Stimulated activated CD4-positive, alpha-beta T cell treated with anti-CD3 and anti-CD28 coated beads, Interleukin-1b, Interleukin-23, amount 100 ng/mL, for 1 hour (primary cell): ENCODE data around the gene CRYZ.
"Not testable (repeated sequence)": the region's sequence is repeated elsewhere in the genome, so short reads cannot be mapped to it uniquely, and the experiment has no call there.

Experiments used
- DNase-seq, 2 donors: peaks; one replicate each; pipeline ENCODE4 v3.0.0-alpha.2; 2020; ENCODE audit warnings: low read depth in 2 of 2

The CRYZ gene, protein sequence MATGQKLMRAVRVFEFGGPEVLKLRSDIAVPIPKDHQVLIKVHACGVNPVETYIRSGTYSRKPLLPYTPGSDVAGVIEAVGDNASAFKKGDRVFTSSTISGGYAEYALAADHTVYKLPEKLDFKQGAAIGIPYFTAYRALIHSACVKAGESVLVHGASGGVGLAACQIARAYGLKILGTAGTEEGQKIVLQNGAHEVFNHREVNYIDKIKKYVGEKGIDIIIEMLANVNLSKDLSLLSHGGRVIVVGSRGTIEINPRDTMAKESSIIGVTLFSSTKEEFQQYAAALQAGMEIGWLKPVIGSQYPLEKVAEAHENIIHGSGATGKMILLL

DNA sequence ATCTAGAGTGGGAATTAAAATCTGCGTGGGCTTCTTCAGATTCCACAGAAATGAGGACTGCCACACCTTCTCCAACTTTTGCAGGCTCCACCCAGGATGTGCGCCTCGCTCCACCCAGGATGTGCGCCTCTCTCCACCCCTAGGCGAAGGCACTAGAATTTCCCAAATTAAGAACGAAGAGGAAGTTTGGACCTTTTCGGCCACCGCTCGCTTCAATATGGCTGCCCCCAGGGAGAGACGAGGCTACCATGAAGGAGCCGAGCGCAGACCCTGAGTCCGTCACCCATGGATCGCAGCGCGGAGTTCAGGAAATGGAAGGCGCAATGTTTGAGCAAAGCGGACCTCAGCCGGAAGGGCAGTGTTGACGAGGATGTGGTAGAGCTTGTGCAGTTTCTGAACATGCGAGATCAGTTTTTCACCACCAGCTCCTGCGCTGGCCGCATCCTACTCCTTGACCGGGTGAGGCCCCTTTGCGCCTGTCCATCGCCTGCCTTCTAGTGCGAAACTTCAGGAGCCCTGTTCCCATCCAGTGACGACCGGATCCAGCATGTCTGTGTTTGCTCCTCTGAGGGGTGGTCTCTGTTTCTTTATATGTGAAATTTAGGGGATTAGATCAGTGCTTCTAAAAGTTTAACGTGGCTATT, at the start of gene CRYZ, which contains the start of gene TYW3:
TSS of gene CRYZ (minus strand) at position 91 of the 644 bp plus-strand sequence. CDS start 8,229 bp downstream, outside the sequence.
TSS of gene TYW3 (plus strand) at position 193 of the 644 bp plus-strand sequence. CDS start at position 286, 93 bp downstream.
- DNase-seq, result peak; percentile 54 to 59

DNA sequence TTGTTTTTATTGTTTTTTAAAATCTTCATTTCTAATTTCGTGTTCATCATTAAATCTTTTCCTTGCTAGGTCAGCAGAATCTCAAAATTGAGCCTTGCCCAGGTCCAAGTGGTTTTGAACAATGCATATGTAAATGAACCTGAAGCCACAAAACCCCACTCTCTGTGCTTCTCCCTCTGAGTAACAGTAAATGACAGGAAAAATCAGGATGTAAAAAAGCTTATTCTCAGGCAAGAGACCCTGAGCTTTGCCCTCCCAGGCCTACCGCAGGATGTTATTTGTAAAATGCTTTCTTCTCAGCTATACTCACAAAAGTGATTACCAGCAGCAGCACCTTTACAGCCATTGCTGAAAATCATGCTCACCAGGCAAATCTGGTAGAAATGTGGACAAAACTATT, 47.7 kb upstream of the CRYZ start:
- no peak for DNase-seq

DNA sequence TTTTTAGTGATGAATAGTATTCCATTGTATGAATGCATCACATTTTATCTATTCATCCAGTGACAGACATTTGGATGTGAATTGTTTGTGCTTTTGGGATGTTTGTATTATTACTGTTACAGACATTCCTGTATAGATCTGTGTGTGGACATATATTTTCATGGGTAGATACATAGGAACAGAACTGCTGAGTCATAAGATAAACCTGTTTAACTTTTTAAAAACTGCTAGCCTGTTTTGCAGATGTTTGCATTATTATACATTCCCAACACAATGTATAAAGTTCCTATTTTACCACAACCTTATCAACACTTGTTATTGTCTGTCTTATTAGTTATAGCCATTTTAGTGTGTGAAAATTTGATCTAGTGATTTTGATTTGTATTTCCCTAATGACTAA, 46.9 kb upstream of the CRYZ start:
- no peak for DNase-seq

DNA sequence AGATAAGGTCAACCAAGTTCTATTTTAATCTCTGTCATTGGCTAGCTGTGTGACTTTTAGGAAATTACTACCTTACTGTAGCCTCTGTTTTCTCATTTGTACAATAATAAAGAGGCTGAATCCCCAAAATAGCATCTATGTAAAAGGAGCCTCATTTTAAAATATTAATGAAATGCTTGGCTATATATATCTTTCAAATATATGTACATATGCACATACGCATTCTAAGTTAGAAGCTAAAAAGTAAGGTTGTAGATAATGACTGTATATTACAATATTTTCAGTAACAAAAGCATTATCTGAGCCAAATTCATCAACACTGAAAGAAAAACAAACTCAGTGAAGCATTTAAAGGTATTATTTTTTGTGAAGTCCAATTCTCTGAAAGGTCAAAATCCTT, 44.7 kb upstream of the CRYZ start:
- DNase-seq, result no peak

DNA sequence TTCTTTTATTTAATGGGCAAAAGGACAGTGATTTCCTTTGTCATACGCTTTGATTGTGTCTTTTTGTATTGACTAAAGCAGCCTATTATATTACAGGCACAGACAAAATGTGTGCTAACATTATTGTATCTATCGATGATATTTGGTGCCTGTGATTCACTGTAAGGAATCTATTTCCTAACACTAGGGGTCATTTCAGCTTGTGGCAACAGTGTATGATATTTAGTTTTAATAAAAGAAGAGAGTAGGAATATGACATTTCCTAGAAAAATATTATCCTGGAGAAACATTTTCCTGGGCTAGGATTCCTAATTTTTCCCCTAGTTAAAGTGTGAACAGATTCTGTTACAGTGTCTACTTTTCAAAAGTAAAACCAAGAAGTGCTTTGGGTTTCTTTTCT, 42.9 kb upstream of the CRYZ start:
- DNase-seq, result no peak

DNA sequence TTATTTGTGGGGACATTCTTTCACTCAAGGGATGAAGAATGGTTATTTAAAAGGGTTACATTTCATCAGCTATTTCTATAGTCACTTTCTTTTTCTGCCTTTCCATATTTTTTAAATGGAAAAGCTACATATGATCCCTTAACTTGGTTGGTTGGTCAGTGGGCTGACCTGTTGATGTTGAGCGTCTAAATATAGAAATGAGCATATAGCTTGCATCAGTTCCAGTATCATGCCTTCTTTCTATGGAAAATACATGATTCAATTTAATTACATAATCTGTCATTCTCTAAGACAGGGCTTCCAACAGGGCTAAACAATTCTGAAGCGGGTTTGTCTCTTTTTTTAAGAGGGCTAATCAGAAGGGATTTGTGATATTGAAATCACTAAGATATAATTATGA, 40.7 kb upstream of the CRYZ start:
- no peak for DNase-seq

DNA sequence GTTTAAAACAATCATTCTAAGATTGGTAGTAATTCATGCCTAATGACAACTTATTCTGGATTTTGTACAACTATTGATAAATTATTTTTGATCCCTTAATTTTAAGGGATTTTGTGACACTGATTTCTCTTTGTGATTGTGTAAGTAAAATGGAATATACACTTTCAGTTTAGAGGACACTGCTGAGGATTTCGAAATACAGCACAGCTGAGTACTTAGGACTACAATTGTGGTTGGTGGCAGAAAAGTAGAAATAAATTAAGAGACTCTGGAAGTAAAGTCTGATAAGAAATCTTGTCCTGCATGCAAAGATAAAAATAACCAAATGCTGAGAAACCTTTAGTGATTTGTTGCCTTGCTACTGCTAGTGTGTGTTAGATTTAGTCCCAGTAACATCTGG, 40.1 kb upstream of the CRYZ start:
- no peak for DNase-seq

DNA sequence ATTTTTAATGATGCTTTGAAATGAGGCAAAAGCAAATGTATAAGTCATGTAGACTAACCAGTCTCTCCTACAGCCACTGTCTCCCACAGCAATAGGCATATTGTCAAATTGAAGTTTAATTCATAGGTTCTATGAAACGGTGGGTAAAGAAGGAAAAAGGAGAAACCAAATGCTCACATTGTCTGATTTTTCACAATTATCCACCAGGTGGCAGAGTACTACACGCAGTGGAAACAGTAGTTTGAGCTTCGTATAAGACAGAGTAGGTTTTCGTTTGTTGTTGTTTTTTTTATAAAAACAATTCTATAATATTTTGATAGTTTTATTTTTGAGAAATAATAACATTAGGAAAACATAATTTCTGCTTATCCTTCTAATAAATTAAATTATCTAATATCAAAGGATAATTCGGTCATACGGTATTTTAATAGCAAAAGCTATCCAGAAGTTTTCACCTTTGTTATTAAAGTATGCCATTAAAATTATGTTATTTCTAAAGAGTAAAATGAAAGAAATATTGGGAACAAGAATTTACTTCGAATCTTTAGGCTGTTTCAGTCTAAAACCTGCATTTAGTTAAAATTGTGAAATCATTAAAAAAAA, 39.2 kb upstream of the CRYZ start:
- no peak for DNase-seq

DNA sequence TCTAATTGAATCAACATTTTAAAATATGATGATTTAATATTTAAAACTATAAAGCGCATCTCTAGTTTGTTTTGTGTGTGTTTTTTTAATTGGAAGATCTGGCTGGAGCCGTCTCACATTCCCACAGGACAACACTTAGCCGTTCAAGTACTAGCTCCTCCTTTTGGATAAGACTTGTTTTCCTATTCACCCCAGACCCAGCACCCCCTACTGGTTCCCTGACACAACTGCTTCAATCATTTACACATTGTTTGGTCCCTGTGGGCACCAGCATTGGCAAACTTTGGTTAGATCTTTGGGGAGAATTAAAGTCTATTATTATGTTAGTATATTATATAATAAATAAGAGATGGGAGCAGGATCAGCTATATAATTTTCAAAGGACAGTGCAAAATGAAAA, 34.6 kb upstream of the CRYZ start:
- no peak for DNase-seq

DNA sequence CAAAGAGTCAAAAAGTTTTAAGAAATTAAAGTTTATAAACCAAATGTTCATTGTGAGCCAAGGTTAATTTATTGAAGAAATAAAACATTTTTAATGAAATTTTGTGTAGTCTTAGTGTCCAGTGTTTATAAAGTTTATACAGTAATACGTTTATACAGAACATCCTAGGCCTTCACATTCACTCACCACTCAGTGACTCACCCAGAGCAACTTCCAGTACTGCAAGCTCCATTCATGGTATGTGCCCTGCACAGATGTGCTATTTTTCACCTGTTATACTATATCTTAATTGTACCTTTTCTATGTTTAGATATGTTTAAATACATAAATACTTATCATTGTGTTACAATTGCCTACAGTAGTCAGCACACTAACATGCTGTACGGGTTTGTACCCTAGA, 33.7 kb upstream of the CRYZ start:
- no peak for DNase-seq

DNA sequence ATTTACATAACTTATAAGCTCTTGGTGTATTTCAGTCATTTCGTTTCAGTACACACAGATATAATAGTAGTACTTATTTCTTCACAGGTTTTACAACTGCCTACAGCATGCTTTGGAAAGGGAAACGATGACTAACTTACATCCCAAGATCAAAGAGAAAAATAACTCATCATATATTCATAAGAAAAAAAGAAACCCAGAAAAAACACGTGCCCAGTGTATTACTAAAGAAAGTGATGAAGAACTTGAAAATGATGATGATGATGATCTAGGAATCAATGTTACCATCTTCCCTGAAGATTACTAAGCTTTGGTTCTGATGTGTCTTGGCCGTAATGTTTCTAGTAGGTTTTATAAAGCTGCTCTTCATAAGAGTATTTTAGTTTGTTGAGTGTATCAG, 31.0 kb upstream of the CRYZ start:
- DNase-seq, result no peak

DNA sequence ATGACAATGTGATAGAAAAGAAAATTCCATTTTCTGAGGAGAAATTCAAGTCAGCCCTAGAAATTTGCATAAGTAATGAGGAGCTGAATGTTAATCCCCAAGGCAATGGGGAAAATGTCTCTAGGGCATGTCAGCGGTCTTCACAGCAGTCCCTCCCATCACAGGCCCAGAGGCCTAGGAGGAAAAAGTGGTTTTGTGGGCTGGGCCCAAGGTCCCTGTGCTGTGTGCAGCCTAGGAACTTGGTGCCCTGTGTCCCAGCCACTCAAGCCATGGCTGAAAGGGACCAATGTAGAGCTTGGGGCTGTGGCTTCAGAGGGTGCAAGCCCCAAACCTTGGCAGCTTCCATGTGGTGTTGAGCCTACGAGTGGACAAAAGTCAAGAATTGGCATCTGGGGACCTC, 23.8 kb upstream of the CRYZ start:
- not testable (repeated sequence) for DNase-seq

DNA sequence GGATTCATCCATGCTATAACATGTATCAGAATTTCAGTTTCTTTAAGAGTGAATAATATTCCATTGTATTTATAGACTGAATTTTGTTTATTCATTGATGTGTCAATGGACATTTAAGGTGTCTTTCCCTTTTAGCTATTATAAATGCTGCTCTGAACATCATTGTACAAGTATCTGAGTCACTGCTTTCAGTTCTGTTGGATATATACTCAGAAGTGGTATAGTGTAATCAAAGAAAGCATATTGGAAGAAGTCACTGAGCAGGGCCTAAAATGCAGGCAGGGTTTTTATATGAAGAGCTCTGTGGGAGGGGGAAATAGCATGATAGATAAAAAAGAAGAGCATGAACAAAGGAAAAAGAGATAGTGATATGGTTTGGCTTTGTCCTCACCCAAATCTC, 22.6 kb upstream of the CRYZ start:
- DNase-seq, result no peak

DNA sequence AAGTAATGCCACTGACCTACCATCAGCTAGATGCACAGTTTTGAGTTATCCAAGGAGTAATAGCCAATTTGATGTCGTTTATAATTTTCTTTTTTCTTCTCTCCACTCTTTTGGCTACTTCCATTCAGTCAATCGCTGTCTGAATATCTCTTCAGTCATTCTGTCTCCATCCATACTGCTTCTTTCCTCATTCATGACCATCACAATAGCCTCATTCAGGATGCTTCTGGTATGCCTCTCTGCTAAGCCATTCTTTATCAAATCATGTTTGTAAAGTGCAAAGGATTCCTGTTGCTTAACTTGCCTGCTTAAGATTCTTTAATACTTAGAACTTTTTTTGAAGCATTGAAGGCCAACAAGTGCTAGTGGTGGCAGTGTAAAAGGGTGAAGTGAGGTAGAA, 20.3 kb upstream of the CRYZ start:
- DNase-seq, result no peak

DNA sequence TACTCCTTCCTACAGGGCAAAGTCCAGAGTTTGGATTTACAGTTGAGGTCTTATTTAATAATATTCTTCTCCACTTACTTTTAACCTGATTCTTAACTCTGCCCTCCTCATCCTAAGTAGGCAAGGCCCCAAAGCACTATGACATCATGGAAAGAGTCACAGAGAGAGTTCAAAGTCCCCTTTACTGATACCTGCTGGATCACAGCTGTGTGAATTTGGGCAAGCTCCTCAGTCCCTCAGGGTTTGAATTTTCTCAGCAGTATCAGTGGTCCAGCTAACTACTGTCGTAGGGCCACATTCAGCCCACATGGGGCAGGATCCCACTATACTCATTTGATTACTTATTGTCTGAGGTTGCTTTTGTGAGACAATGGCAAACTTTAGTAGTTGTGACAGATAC, 16.1 kb upstream of the CRYZ start:
- no peak for DNase-seq

DNA sequence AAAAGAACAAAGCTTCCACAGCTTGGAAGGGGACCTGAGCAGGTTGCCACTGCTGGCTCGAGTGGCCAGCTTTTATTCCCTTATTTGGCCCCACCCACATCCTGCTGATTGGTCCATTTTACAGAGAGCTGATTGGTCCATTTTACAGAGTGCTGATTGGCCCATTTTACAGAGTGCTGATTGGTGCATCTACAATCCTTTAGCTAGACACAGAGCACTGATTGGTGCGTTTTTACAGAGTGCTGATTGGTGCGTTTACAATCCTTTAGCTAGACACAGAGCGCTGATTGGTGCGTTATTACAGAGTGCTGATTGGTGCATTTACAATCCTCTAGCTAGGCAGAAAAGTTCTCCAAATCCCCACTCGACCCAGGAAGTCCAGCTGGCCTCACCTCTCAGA, 12.4 kb upstream of the CRYZ start:
- DNase-seq, result not testable (repeated sequence)

DNA sequence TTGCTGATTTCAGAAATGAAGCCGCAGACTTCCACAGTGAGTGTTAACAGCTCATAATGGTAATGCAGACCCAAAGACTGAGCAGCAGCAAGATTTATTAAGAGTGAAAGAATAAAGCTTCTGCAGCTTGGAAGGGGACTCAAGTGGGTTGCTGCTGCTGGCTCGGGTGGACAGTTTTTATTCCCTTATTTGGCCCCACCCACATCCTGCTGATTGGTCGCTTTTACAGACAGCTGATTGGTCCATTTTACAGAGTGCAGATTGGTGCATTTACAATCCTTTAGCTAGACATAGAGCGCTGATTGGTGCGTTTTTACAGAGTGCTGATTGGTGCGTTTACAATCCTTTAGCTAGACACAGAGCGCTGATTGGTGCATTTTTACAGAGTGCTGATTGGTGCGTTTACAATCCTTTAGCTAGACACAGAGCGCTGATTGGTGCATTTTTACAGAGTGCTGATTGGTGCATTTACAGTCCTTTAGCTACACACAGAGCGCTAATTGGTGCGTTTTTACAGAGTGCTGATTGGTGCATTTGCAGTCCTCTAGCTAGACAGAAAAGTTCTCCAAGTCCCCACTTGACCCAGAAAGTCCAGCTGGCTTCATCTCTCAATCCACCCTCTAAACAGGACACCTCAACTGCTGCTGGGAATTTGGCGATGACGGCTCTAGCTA, 7.6 kb upstream of the CRYZ start:
- not testable (repeated sequence) for DNase-seq

DNA sequence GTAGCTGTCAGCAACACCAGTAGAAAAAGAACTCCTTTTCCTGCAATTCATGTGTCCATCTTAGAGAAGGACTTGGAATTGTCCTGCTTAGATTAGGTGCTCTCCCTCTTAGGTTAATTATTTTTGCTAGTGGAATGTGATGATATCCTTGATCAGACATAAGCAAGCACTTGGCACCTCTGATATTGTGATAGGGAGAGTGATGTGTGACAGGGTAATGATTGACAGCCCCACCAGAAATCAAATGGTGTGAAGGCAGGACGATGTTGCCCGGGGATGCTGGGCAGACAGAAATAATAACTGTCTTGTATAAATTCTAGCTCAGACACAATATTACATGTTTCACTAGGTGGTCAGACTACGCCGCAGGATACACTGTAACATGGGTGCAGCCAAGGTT, 4.5 kb upstream of the CRYZ start:
- no peak for DNase-seq

DNA sequence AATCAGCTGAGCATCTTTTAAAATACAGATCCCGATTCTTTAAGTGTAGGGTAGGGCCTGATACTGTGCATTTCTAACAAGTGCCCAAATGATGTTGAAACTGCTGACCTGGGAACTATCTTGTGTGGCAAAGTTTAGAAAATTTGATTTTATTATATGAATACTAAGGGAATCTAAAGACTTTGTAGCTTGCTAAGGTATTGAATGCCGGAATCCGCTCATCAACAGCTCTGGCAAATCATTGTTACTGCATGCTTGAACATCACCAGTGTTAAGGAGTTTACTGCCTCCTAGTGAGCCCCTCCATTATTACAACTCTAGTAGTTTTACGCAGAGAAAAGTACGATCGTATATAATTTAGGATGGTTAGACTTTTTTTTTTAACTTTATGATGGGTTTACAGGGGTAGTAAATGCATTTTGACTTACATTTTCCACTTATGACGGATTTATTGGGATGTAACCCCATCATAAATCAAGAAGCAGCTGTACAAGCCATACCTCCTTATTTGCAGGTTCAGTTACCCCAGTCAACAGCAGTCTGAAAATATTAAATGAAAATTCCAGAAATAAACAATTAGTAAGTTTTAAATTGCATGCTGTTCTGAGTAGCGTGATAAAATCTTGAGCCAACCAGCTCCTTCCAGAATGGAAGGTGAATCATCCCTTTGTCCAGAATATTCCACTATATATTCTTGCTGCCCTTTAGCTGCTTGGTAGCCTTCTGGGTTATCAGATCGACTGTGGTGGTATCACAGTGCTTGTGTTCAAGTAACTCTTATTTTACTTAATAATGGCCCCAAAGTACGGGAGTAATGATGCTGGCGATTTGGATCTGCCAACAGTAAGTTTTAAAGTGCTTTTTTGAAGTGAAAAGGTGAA, 994 bp upstream of the CRYZ start:
- no peak for DNase-seq

DNA sequence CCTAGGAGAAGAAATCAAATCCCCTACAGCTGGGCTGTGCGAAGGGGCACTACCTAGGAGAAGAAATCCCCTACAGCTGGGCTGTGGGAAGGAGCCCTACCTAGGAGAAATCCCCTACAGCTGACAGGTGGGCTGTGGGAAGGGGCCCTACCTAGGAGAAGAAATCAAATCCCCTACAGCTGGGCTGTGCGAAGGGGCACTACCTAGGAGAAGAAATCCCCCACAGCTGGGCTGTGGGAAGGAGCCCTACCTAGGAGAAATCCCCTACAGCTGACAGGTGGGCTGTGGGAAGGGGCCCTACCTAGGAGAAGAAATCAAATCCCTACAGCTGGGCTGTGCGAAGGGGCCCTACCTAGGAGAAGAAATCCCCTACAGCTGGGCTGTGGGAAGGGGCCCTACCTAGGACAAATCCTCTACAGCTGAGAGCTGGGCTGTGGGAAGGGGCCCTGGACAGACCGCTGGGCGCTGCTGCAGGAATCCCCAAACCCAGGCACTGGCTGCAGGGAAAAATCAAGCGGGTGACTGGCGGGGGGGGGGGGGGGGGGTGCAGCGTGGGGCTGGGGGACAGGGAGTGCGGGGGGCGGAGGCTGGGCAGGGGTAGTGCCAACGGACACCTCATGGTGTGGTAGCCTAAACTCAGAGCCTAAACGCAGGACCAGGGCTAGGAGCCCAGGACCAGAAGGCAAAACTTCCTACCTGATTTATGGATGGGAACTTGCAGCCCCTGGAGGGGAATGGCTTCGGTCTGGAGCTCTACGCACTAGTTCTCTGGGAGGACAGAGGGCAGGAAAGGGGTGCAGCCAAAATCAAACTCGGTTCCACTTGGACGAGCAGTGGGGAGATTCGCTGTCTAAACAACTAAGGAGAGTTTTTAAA, 541 bp downstream of the CRYZ start:
- not testable (repeated sequence) for DNase-seq
